ENCODE results near the gene TDRD5.

The TDRD5 gene, protein sequence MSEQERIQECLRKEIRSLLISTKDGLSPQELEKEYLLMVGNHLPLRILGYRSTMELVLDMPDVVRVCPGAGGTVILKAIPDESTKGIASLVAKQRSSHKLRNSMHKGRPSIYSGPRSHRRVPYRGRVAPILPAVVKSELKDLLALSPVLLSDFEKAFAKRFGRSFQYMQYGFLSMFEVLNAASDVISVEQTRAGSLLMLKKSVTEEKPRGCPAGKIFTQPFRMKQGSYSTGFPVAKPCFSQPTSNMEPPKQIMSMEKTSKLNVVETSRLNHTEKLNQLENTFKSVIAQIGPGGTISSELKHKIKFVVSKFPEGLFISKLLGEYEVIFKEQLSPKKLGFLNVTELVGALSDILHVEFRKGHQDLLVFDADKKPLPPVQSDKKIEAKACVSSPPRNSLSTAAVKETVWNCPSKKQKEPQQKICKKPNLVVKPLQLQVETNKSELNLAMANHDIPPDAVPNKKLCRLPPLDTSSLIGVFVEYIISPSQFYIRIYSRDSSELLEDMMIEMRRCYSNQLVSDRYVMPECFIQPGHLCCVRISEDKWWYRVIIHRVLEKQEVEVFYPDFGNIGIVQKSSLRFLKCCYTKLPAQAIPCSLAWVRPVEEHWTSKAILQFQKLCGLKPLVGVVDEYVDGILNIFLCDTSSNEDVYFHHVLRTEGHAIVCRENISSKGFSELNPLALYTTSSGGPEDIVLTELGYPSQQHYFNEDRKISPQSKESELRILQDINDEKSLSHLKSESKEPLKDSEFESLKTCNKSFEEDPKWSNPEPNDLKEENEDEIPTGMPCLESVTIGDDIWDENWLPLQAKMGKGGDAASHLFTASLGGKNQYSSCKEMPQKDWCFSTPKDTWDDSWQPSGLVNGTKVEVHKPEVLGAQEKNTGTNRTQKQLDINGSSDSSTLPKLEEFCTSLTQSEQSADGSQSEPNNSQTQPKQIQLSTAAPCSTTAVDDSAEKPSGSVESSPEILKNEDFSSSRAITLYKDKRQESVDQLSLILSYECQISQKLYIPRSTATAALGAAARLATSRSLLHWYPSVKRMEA

GRCh38 chr1:179591592-179592580 lies at the start of gene TDRD5:
Gene TDRD5 (plus strand): TSS chr1:179591832. CDS start chr1:179592616, 784 bp downstream.
- H3K27ac ChIP-seq: no peak within 1 kb of the TSS
- peak within 1 kb of the TSS in 5 of 7 experiments; percentile 6 to 41 (median 17) for H3K4me3 ChIP-seq

DNA sequence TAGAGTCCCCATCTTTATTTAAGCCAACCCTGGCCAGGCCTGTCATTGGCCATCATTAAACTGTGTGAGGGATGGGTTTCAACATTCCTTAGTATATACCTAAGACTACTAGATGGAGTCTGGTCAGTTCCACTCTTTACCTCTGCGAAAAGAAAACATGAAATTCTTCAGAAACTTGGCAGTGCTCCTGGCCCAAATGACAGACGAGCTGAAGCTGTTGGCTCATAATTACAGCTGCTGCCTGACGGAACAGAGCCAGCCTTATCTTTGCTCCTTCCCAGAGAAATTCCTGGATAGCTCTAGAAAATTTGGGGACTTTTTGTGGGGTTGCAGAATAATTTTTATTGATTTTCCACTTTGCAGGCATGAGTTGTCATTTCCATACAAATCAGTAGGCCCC lies 46.3 kb upstream of the TDRD5 start:
- no peak overlapping the region for H3K4me3 ChIP-seq
- no peak overlapping the region for H3K27ac ChIP-seq

DNA sequence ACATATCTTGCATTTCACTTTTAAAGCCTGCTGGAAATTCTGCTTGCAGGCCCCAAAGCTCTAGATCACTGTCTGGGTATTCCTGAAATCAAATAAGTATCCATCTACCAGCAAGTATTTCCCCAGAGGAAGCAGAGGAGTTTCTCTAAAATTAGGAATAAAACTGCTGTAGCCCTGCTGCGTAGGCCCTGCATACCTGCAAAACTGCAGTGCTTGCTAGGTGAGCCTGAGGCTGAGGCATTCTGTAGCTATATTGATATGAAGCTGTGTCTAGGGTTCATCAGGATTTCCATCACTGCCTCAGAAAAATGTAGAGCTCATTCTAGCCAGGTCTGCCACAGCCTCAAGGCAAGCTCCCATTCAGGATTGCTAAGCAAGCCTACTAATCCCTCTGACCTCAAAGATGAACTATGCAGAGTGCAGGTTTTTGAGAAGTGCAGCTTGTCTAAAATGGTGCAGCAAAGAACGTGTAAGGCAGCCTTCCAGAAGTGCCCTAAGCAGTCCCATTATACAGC lies 44.6 kb upstream of the TDRD5 start:
- H3K4me3 ChIP-seq: no peak overlapping the region
- no peak overlapping the region for H3K27ac ChIP-seq

DNA sequence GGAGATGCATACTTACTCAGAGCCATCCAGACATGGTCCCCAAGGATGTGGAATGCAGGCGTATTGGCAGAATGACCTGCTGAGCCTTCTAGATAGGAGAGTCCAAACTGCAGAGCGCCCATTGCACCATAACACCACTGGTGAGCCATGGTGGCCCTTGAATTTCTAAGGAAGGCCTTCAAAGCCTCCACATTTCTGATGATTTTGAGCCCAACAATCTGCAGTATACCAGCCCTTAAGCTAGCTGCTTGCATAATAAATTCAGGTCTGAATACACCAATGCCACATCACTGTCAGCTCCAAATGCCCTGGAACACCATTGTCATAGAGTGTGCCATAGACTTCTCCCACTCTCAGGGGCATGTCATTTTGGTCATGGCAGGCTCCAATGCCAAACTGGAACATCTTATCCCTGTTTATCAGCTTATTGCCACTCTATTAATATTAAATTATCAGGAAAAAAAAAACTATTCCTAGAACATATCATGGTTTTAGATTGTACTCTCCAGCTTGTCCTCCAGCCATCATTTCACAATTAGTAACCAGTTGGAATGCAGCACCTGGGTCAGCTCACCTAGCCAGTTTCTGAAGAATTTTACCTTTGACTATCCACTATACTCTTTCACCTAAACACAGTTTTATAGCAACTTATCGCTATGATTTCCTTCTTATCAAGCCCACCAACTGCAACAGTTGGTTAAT lies 42.8 kb upstream of the TDRD5 start:
- Histone ChIP-seq H3K4me3 (no peak overlapping the region), H3K27ac (no peak overlapping the region)

DNA sequence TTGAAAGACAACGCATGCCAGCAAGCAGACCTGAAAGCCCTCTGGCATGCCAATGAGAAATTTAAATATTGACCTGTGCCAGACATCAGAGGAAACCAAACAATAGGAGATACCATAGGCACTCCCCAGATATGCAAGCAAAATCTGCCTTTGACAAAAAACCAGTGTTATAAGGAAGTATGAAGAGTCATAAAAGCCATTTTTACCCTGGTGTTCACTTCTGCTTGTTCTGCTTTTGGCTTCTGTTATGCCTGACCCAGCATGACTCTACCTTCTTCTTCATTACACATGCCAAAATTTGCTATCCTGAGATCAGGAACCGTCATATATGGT lies 42.3 kb upstream of the TDRD5 start:
- no peak overlapping the region for H3K4me3 ChIP-seq
- no peak overlapping the region for H3K27ac ChIP-seq

DNA sequence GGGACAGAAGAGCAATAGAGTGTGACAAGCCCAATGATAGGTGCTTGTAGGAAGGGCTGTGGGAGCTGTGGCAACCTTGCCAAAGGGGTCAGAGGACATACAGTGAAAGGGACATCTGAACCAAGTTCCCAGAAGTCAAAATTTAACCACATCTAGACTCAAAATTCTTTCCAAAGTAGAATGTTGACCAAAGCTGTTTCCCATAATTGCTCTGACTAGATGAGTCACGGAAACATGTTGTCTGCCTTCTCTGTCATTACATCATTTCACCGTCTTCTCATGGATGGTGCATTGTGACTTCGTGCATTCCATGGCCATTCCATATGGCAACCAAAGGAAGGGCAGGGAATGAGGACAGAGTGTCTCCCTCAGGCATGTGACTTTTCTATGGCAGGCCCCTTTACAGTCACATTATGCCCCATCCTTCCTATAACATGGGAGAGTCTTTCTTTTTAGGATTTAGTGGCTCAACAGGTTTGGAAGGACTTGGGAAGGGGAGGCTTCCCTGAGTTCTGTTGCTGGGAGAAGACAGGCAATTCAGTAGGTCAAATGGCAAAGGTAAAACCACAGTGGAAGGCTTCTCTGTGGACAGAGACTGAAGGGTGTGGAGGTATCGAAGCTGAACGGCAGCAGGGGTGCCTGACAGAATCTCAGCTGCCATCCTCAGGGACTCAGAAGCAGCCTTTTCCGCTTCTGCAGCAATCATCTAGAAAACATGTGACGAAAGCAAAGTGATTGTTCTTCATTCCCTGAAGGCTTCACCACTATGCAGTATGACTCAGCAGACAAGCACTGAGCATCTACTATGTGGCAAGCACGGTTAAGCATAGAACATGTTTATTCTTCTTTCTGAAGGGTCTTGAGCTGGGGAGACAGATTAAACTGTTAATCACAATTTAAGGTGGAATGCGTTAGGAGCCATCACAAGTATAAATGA lies 40.6 kb upstream of the TDRD5 start:
- Histone ChIP-seq H3K4me3 (no peak overlapping the region), H3K27ac (peak overlapping the region in 2 of 21 experiments; percentile 52 to 54)

- Histone ChIP-seq H3K4me3 (no peak overlapping the region), H3K27ac (no peak overlapping the region)
Observed at GRCh38 chr1:179554427-179554826, 37.2 kb upstream of the TDRD5 start.

DNA sequence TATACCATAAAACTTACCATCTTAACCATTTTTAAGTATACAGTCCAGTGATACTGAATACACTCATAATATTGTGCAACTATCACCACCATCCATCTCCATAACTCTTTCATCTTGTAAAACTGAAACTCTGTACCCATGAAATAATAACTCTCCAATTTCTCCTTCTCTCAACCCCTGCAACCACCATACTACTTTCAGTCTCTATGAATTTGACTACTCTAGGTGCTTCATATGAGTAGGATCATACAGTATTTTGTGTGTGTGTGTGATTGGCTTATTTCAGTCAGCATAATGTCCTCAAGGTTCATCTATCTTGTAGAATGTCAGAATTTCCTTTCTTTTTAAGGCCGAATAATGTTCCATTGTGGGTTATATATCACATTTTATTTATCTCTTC lies 33.6 kb upstream of the TDRD5 start:
- Histone ChIP-seq H3K4me3 (no peak overlapping the region), H3K27ac (no peak overlapping the region)

GRCh38 chr1:179575497-179576314 lies 15.9 kb upstream of the TDRD5 start, which contains the start of gene NPHS2:
Gene NPHS2 (minus strand): TSS chr1:179575948. CDS start chr1:179575864, 84 bp downstream.
- H3K27ac ChIP-seq: no peak within 1 kb of the TSS
- H3K4me3 ChIP-seq: no peak within 1 kb of the TSS

DNA sequence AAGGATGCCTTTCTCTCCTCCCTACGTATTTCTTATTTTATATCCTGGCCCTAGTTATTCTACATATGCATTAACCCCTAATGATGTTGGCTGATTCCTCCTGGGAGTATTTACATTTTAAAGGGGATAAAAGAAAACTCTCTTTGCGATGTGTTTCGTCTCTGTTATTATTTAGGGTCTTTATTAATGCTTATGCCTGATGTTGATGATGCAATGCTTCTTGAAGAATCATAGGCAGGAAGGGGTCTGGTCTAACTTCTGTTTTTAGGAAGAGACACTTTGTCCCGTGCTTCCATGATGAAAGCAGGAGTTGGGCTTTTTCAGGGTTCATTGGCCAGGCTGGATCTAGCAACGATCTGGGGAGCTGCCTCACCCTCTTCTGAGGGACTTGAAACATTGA lies 15.1 kb upstream of the TDRD5 start:
- no peak overlapping the region for H3K4me3 ChIP-seq
- H3K27ac ChIP-seq: no peak overlapping the region

DNA sequence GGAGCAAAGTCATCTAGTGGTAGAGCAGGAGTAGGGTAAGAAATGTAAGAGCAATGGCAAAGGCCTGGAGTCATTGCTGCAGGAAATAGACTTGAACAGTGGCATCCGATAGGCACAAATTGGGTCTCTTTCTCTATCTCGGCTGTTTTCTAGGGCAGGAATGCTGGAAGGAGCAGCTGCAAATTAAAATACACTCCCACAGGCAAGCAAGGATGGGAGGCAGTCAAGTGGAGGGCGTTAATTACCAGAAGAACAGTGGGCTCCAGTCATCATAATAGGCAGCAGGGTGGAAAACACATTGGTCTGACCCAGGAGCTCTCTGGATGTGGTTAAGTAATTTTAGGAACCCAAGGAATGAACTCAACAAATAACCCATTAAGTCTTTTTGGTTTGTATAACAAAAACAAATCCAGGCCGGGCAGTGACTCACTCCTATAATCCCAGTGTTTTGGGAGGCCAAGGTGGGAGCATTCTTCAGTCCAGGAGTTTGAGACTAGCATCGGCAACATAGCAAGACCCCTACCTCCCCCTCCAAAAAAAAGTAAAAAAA lies 7.8 kb upstream of the TDRD5 start:
- Histone ChIP-seq H3K27ac (no peak overlapping the region), H3K4me3 (no peak overlapping the region)

DNA sequence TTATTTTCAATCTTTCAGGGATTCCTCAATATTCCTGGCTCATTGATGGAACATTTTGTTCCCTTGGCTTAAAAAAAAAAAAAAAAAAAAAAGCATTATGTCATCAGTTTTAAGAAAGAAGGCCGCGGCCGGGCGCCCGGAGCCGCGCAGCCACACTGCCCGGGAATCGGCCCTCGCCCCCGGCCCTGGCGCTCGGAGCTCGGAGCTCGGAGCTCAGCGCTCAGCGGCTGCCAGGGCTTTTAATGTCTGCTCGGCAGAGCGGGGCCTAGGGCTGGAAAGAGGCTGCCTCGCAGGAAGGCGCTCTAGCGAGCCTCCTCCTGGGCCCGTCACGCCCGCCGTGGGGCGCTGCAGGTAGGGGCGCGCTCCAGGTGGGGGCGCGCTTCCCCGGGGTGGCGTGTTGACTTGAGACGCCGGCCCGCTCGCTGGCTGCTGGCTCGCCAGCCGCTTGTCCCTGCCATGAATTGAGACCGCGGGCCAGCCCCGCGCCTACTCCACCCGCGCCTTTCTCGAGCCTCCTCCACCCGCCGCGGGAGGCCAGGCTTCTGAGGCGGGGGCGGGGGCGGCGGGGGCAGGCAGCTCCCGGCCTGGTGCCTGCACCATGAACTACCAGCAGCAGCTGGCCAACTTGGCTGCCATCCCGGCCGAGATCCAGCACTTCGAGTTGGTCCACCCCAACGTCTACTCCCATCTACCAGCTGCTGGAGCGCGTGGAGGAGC lies 5.4 kb upstream of the TDRD5 start:
- H3K4me3 ChIP-seq: peak overlapping the region in 6 of 7 experiments; percentile 7 to 38 (median 16)
- peak overlapping the region in 13 of 21 experiments; percentile 9 to 85 (median 58) for H3K27ac ChIP-seq

- Histone ChIP-seq H3K4me3 (no peak overlapping the region), H3K27ac (no peak overlapping the region)
Observed at GRCh38 chr1:179587336-179587735, 4.3 kb upstream of the TDRD5 start.

DNA sequence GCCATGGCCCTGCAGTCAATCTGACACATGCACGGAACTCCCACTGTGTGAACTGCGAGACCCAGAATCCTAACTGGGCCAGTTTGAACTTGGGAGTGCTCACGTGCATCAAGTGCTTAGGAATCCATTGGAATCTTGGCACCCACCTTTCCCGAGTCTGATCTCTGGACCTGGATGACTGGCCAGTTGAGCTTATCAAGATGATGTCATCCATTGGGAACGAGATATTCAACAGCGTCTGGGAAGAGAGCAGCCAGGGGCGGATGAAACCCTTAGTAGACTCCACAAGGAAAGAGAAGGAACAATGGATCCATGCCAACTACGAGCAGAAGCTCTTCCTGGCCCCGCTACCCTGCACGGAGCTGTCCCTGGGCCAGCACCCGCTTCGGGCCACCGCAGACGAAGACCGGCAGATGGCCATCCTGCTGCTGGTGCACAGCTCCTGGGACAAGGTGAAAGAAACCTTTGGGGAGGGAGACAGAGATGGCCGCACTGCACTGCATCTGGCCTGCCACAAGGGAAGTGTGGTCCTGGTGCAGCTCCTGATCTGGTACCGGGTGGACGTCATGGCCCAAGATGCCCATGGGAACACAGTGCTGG lies 3.1 kb upstream of the TDRD5 start:
- H3K27ac ChIP-seq: no peak overlapping the region
- no peak overlapping the region for H3K4me3 ChIP-seq

DNA sequence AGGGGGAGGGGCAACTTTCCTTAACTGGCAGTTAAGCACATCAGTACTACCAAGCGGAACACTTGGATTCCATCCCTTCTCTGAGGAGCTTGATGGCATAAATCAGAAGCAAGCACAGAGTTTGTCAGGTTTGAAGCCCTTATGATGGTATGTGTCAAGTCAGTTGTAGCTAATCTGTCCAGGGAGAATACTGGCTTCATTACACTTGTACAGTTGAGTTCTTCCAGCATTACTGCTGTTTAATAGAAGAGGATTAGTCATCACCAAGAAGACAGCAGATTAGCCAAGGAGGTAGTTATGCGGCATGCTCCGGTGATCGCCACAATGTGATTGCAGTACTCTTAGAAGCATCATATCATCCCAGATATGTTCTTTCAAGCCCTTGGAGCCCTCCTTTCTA lies 2.1 kb upstream of the TDRD5 start:
- no peak overlapping the region for H3K27ac ChIP-seq
- no peak overlapping the region for H3K4me3 ChIP-seq
